Liver (tissue), 3 donors: ENCODE results near the gene SLC38A2.

ENCODE experiments used
- FOXA1 ChIP-seq: IDR thresholded peaks from 2 replicates; pipeline ENCODE4 v1.6.1; 2016; ENCODE audit warnings: antibody characterized with exemption
- GABPA ChIP-seq, 2 donors: IDR thresholded peaks in 1 of 2; conservative IDR thresholded peaks in 1 of 2; 2 replicates each; pipeline ENCODE4 v1.6.1; 2016; ENCODE audit warnings: antibody characterized with exemption in 2 of 2, mild to moderate bottlenecking in 1 of 2, moderate library complexity in 1 of 2
- JUND ChIP-seq, 2 donors: IDR thresholded peaks; 2 replicates each; pipeline ENCODE4 v1.6.1; 2016; ENCODE audit warnings: antibody characterized with exemption in 2 of 2
- NR2F2 ChIP-seq: IDR thresholded peaks from 2 replicates; pipeline ENCODE4 v1.6.1; 2016; ENCODE audit warnings: antibody characterized with exemption
- SP1 ChIP-seq: IDR thresholded peaks from 2 replicates; pipeline ENCODE4 v1.6.1; 2018; ENCODE audit warnings: antibody characterized with exemption, mild to moderate bottlenecking
- YY1 ChIP-seq: IDR thresholded peaks from 2 replicates; pipeline ENCODE4 v1.6.1; 2016; ENCODE audit warnings: antibody characterized with exemption, mild to moderate bottlenecking
- TF ChIP-seq, protein P1 (sequence below): fragments of 150-350 bp; IDR thresholded peaks from 2 replicates; pipeline ENCODE4 v1.5.1; 2017; ENCODE audit warnings: improper control_type of control experiment, low read depth, low read length; ENCODE audit not compliant: missing input control
- TF ChIP-seq, protein P2 (sequence below): IDR thresholded peaks from 2 replicates; pipeline ENCODE4 v1.6.1; 2016; ENCODE audit warnings: antibody characterized with exemption
- TF ChIP-seq, protein P3 (sequence below): IDR thresholded peaks from 2 replicates; pipeline ENCODE4 v1.6.1; 2016; ENCODE audit warnings: antibody characterized with exemption, mild to moderate bottlenecking
- donor health status: healthy.
- donor health status: healthy.

DNA sequence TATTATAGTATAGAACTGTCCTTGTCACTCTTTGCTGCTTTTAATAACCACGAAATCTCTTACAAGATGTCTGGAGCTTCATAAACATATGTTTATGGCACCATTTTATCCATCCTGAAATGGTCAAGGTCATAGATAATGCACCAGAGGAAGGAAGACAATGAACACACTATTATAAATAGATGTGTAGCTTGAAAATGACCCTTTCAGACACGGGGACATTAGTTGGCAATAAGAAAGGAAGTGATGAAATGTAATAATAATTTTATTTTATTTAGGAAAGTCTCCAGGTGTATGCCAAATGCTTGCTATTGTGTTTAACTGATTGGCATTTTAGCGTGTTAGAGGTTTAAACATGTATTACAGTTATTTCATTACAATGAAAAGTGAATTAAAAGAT lies 36.8 kb upstream of the SLC38A2 start:
- TF ChIP-seq, protein P1, sequence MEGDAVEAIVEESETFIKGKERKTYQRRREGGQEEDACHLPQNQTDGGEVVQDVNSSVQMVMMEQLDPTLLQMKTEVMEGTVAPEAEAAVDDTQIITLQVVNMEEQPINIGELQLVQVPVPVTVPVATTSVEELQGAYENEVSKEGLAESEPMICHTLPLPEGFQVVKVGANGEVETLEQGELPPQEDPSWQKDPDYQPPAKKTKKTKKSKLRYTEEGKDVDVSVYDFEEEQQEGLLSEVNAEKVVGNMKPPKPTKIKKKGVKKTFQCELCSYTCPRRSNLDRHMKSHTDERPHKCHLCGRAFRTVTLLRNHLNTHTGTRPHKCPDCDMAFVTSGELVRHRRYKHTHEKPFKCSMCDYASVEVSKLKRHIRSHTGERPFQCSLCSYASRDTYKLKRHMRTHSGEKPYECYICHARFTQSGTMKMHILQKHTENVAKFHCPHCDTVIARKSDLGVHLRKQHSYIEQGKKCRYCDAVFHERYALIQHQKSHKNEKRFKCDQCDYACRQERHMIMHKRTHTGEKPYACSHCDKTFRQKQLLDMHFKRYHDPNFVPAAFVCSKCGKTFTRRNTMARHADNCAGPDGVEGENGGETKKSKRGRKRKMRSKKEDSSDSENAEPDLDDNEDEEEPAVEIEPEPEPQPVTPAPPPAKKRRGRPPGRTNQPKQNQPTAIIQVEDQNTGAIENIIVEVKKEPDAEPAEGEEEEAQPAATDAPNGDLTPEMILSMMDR = no peak
- TF ChIP-seq, protein P2, sequence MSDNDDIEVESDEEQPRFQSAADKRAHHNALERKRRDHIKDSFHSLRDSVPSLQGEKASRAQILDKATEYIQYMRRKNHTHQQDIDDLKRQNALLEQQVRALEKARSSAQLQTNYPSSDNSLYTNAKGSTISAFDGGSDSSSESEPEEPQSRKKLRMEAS = no peak
- TF ChIP-seq SP1 (no peak), YY1 (no peak), JUND (IDR thresholded peaks at IDR 0.05) (no peak), FOXA1 (no peak), NR2F2 (no peak), GABPA (IDR thresholded peaks at IDR 0.05 in 1 of 2, conservative IDR thresholded peaks at IDR 0.05 in 1 of 2) (no peak)
- TF ChIP-seq, protein P3, sequence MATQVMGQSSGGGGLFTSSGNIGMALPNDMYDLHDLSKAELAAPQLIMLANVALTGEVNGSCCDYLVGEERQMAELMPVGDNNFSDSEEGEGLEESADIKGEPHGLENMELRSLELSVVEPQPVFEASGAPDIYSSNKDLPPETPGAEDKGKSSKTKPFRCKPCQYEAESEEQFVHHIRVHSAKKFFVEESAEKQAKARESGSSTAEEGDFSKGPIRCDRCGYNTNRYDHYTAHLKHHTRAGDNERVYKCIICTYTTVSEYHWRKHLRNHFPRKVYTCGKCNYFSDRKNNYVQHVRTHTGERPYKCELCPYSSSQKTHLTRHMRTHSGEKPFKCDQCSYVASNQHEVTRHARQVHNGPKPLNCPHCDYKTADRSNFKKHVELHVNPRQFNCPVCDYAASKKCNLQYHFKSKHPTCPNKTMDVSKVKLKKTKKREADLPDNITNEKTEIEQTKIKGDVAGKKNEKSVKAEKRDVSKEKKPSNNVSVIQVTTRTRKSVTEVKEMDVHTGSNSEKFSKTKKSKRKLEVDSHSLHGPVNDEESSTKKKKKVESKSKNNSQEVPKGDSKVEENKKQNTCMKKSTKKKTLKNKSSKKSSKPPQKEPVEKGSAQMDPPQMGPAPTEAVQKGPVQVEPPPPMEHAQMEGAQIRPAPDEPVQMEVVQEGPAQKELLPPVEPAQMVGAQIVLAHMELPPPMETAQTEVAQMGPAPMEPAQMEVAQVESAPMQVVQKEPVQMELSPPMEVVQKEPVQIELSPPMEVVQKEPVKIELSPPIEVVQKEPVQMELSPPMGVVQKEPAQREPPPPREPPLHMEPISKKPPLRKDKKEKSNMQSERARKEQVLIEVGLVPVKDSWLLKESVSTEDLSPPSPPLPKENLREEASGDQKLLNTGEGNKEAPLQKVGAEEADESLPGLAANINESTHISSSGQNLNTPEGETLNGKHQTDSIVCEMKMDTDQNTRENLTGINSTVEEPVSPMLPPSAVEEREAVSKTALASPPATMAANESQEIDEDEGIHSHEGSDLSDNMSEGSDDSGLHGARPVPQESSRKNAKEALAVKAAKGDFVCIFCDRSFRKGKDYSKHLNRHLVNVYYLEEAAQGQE = no peak
